ENCODE data around the gene FAM210A. TPM values are rescaled to one million over a fixed set of nuclear protein-coding genes. Genes with fewer than 3 reads are reported as not detected.

The FAM210A gene
- total RNA-seq, 6 donors from 2014 or later, result 2.1 to 12.9 (median 10.6) TPM

DNA sequence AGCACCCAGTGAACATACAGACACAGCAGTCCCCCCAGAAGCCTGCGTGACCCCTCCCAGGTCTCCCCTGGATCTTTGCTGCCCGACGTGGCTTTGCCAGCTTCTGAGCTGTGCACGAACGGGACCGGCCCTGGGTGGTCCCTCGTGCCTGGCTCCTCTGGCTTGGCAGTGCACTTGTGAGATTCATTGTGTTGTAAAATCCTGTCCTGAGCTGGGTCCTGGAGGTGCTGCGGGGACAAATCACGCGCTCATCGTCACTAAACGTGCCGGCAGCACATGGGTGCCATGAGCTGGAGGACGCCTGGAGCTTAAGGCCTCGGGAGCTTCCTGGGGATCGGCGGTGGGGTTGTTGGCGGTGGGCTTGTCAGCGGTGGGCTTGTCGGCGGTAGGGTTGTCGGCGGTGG is 104.9 kb downstream of the FAM210A start:
- Histone ChIP-seq H3K27me3 (no peaks in the 10 kb centered on the region), H3K4me1 (peaks cover 0 to 15% (median 3%) of the 10 kb centered on the region in 4 donors), H3K9me3 (no peaks in the 10 kb centered on the region), H3K27ac (no peak overlapping the region), H3K4me3 (no peak overlapping the region), H3K36me3 (no peaks in the 10 kb centered on the region)
- peak in 1 of 2 donors; percentile 60 for DNase-seq
- no peak for TF ChIP-seq EP300 (IDR thresholded peaks at IDR 0.05)
- TF ChIP-seq POLR2A (IDR thresholded peaks at IDR 0.05), result no peak
- TF ChIP-seq, protein P1, sequence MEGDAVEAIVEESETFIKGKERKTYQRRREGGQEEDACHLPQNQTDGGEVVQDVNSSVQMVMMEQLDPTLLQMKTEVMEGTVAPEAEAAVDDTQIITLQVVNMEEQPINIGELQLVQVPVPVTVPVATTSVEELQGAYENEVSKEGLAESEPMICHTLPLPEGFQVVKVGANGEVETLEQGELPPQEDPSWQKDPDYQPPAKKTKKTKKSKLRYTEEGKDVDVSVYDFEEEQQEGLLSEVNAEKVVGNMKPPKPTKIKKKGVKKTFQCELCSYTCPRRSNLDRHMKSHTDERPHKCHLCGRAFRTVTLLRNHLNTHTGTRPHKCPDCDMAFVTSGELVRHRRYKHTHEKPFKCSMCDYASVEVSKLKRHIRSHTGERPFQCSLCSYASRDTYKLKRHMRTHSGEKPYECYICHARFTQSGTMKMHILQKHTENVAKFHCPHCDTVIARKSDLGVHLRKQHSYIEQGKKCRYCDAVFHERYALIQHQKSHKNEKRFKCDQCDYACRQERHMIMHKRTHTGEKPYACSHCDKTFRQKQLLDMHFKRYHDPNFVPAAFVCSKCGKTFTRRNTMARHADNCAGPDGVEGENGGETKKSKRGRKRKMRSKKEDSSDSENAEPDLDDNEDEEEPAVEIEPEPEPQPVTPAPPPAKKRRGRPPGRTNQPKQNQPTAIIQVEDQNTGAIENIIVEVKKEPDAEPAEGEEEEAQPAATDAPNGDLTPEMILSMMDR (IDR thresholded peaks at IDR 0.05), result no peak
- TF ChIP-seq POLR2AphosphoS5 (IDR thresholded peaks at IDR 0.05), result no peak
- ATAC-seq (ENCODE audit: low FRiP score in 2 of 2), result no peak
- 92 to 96% methylated on average over 18 to 23 of the region's 23 CpGs for WGBS, 2 donors

- DNase-seq (no peak), ATAC-seq (ENCODE audit: low FRiP score in 2 of 2) (no peak)
- Histone ChIP-seq H3K9me3 (no peaks in the 10 kb centered on the region), H3K27me3 (no peaks in the 10 kb centered on the region), H3K27ac (no peak overlapping the region), H3K4me1 (peaks cover 0 to 15% (median 3%) of the 10 kb centered on the region in 4 donors), H3K4me3 (no peak overlapping the region), H3K36me3 (no peaks in the 10 kb centered on the region)
- WGBS, 2 donors, result 96 to 97% methylated on average over 29 of the region's 29 CpGs
- TF ChIP-seq POLR2A (IDR thresholded peaks at IDR 0.05), result no peak
- no peak for TF ChIP-seq POLR2AphosphoS5 (IDR thresholded peaks at IDR 0.05)
- TF ChIP-seq, protein P1 (IDR thresholded peaks at IDR 0.05), result no peak
- no peak for TF ChIP-seq EP300 (IDR thresholded peaks at IDR 0.05)
Observed at GRCh38 chr18:13620818-13621445, 105.4 kb downstream of the FAM210A start.

GRCh38 chr18:13620206-13620672 is 106.1 kb downstream of the FAM210A start:
- H3K27me3 ChIP-seq, result no peaks in the 10 kb centered on the region
- WGBS, 2 donors, result 83 to 92% methylated on average over 9 to 10 of the region's 10 CpGs
- H3K36me3 ChIP-seq, result no peaks in the 10 kb centered on the region
- DNase-seq (no peak), ATAC-seq (ENCODE audit: low FRiP score in 2 of 2) (no peak)
- TF ChIP-seq POLR2A (IDR thresholded peaks at IDR 0.05) (no peak), EP300 (IDR thresholded peaks at IDR 0.05) (no peak), POLR2AphosphoS5 (IDR thresholded peaks at IDR 0.05) (no peak)
- TF ChIP-seq, protein P1 (IDR thresholded peaks at IDR 0.05), result no peak
- H3K27ac ChIP-seq, result no peak overlapping the region
- H3K4me3 ChIP-seq, result no peak overlapping the region
- peaks cover 0 to 17% (median 3%) of the 10 kb centered on the region in 4 donors for H3K4me1 ChIP-seq
- no peaks in the 10 kb centered on the region for H3K9me3 ChIP-seq

DNA sequence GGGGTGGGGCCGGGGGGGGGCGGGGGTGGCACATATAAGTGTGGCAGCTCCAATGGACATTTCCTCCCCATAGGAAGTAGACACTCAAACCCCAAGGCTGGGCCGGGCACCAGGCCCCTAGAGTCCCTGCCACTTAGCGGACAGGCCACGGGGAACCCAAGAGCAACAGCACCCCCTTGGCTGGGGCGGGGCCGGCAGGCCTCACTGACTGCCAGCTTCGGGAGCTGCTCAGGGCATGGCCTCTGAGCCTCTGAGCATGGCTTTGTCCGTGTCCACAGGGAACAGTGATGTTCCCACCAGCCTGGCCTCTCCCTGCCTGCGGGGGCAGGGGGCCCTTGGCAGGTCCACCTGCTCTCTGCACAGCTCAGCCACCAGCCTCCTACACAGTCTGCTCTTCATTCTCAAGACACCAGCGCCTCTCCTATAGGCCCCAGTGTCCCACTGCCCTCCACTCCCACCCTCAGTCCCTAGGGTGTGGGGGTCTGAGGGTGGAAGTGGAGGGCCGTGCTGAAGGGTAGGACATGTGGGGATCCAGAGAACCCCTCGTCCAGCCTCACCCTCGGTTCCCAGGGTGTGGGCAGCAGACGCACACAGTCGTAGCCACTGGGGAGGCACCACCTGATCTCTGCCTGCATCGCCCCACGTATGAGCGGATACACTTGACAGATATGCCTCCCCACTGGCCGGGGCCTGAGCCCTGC is 106.7 kb downstream of the FAM210A start:
- no peak for ATAC-seq (ENCODE audit: low FRiP score in 2 of 2)
- Histone ChIP-seq H3K4me3 (no peak overlapping the region), H3K27me3 (no peaks in the 10 kb centered on the region), H3K9me3 (no peaks in the 10 kb centered on the region), H3K4me1 (peaks cover 2 to 22% (median 7%) of the 10 kb centered on the region in 4 donors), H3K36me3 (no peaks in the 10 kb centered on the region), H3K27ac (no peak overlapping the region)
- DNase-seq, result peak in 1 of 2 donors; percentile 70
- WGBS, 2 donors, result 91 to 100% methylated on average over 1 to 13 of the region's 20 CpGs
- TF ChIP-seq POLR2A (IDR thresholded peaks at IDR 0.05) (no peak), EP300 (IDR thresholded peaks at IDR 0.05) (no peak)

DNA sequence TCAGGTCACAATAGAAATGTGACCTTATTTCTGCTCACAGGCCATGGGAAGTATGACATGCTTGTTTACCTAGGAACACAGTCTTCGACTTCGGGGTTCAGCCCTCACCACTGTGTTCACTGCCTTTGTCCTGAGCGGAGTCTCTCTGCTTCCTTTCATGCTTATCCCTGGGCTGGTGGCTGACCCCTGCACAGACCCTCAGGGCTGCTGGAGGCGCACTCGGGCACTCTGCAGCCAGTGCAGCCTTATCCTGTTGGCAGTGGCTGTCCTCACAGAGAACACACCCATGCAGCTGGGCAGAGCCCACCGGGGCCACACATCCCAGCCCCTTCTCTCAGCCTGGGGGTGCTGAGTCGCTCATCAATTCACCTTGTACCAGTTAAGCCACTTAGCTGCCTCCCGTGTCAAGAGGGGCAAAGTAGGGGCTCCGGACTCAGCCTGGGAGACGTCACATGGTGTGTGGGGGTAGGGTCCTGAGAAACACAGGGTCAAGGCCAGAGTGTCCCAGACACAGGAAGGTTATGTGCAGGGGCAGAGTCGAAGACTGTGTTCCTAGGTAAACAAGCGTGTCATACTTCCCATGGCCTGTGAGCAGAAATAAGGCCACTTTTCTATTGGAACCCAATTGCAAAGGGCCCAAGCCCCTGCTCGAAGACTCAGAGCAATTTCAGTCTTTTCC is 107.5 kb downstream of the FAM210A start:
- 80 to 81% methylated on average over 10 to 13 of the region's 13 CpGs for WGBS, 2 donors
- H3K4me3 ChIP-seq, result no peak overlapping the region
- no peaks in the 10 kb centered on the region for H3K36me3 ChIP-seq
- peaks cover 8 to 29% (median 14%) of the 10 kb centered on the region in 4 donors for H3K4me1 ChIP-seq
- ATAC-seq (ENCODE audit: low FRiP score in 2 of 2) (no peak), DNase-seq (no peak)
- no peaks in the 10 kb centered on the region for H3K9me3 ChIP-seq
- H3K27ac ChIP-seq, result no peak overlapping the region
- no peak for TF ChIP-seq POLR2A (IDR thresholded peaks at IDR 0.05)
- TF ChIP-seq EP300 (IDR thresholded peaks at IDR 0.05), result peak in 1 of 4 donors; percentile 29
- H3K27me3 ChIP-seq, result no peaks in the 10 kb centered on the region

Data from upper lobe of left lung (tissue), 6 donors.